Stimulated activated CD8-positive, alpha-beta memory T cell treated with anti-CD3 and anti-CD28 coated beads, Interleukin-15, amount 100 ng/mL, for 4 hours (primary cell): ENCODE data around the gene CERKL.

Source experiments
- DNase-seq, 2 donors: peaks; one replicate each; pipeline ENCODE4 v3.0.0-alpha.2; 2020; ENCODE audit warnings: low read depth in 2 of 2

Gene CERKL

GRCh38 chr2:181515719-181516118 lies 141.2 kb downstream of the CERKL start:
- DNase-seq: no peak

GRCh38 chr2:181500201-181500600 lies 156.7 kb downstream of the CERKL start:
- no peak for DNase-seq

GRCh38 chr2:181499231-181499630 lies 157.7 kb downstream of the CERKL start:
- no peak for DNase-seq
